Gastroesophageal sphincter (tissue), 4 donors: ENCODE measurements around the gene HEATR1. TPM values are rescaled to one million over a fixed set of nuclear protein-coding genes. Genes with fewer than 3 reads are reported as not detected.
"Not testable (repeated sequence)": the region's sequence is repeated elsewhere in the genome, so short reads cannot be mapped to it uniquely, and the experiment has no call there.

Source experiments
- ATAC-seq: fragments of 150-250 bp; one replicate; pipeline ENCODE4 v1.9.1; 2016; ENCODE audit warnings: mild to moderate bottlenecking, moderate library complexity
- H3K27ac ChIP-seq, 4 donors: fragments of 200-600 bp; sonication (generic) in 3 of 4; 1 replicate in 3 of 4; 2 replicates in 1 of 4; pipeline ENCODE4 v1.5.1; 2016 to 2019
- H3K27me3 ChIP-seq: fragments of 200-600 bp; sonication (generic); one replicate; pipeline ENCODE4 v1.5.1; 2019
- H3K36me3 ChIP-seq, 2 donors: fragments of 200-600 bp; sonication (generic); one replicate each; pipeline ENCODE4 v1.5.1; 2019; ENCODE audit warnings: control low read depth in 1 of 2
- H3K4me1 ChIP-seq, 3 donors: fragments of 200-600 bp; sonication (generic); 1 replicate in 2 of 3; 2 replicates in 1 of 3; pipeline ENCODE4 v1.5.1; 2016 to 2019; ENCODE audit warnings: control low read depth in 2 of 3
- H3K4me3 ChIP-seq, 2 donors: fragments of 200-600 bp; sonication (generic); one replicate each; pipeline ENCODE4 v1.5.1; 2019; ENCODE audit warnings: mild to moderate bottlenecking in 1 of 2, moderate library complexity in 1 of 2
- H3K9me3 ChIP-seq, 3 donors: fragments of 200-600 bp; sonication (generic); one replicate each; pipeline ENCODE4 v1.5.1; 2017 to 2019; ENCODE audit warnings: control low read depth in 2 of 3
- EP300 ChIP-seq: sonication (generic); formaldehyde crosslinking; IDR thresholded peaks from one replicate; pipeline ENCODE4 v1.6.1; 2017; ENCODE audit warnings: antibody characterized with exemption, mild to moderate bottlenecking
- POLR2A ChIP-seq, 2 donors: fragments of 450-650 bp; IDR thresholded peaks; one replicate each; pipeline ENCODE4 v1.6.1; 2017; ENCODE audit warnings: antibody characterized with exemption in 2 of 2, mild to moderate bottlenecking in 2 of 2, moderate library complexity in 1 of 2
- POLR2AphosphoS5 ChIP-seq: sonication (generic); formaldehyde crosslinking; IDR thresholded peaks from one replicate; pipeline ENCODE4 v1.6.1; 2017; ENCODE audit warnings: antibody characterized with exemption
- WGBS, 2 donors: methylation state at CpG; one replicate each; pipeline ENCODE4 v1.1.5; 2018; ENCODE audit warnings: low coverage in 1 of 2; 5-methylcytosine and 5-hydroxymethylcytosine counted together
- total RNA-seq, 4 donors: library from RNA; depleted of rRNA; stranded (reverse); fragments of >200 nt; gene quantifications; one replicate each; pipeline ENCODE4 v1.1.0, GENCODE V29; 2016
- TF ChIP-seq, protein P1 (sequence below), 4 experiments: fragments of 200-600 bp in 2 of 4; fragments of 450-650 bp in 2 of 4; sonication (generic) in 1 of 4; IDR thresholded peaks; one replicate each; pipeline ENCODE4 v1.5.1; 2017 to 2019; ENCODE audit warnings: antibody characterized with exemption in 4 of 4, mild to moderate bottlenecking in 2 of 4, moderate library complexity in 2 of 4

The HEATR1 gene
- total RNA-seq, 4 donors from 2014 or later = 14.8 to 23.8 (median 19.6) TPM

DNA sequence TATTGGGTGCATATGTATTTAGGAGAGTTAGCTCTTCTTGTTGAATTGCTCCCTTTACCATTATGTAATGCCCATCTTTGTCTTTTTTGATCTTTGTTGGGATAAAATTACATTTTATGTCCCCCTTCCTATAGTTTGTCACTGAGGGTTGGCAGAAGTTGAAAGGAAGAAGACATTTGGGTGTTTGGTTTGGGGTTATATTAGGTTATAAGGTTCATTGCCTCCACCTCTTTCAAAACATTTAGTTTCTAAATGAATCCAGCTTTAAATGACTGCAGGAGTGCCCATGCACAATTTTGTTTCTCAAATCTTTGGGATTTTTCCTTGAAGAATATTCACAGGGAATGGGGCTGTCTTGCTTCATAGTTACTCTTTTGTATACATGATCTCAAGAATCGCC lies 95.1 kb downstream of the HEATR1 start:
- no peaks in the 10 kb centered on the region for H3K36me3 ChIP-seq
- no peaks in the 10 kb centered on the region for H3K4me1 ChIP-seq
- WGBS, 2 donors = 86% methylated on average over 1 of the region's 1 CpG; no CpG with 5 or more reads in 1 of the 2 donors
- no peaks in the 10 kb centered on the region for H3K27me3 ChIP-seq
- ATAC-seq = no peak
- TF ChIP-seq, protein P1, sequence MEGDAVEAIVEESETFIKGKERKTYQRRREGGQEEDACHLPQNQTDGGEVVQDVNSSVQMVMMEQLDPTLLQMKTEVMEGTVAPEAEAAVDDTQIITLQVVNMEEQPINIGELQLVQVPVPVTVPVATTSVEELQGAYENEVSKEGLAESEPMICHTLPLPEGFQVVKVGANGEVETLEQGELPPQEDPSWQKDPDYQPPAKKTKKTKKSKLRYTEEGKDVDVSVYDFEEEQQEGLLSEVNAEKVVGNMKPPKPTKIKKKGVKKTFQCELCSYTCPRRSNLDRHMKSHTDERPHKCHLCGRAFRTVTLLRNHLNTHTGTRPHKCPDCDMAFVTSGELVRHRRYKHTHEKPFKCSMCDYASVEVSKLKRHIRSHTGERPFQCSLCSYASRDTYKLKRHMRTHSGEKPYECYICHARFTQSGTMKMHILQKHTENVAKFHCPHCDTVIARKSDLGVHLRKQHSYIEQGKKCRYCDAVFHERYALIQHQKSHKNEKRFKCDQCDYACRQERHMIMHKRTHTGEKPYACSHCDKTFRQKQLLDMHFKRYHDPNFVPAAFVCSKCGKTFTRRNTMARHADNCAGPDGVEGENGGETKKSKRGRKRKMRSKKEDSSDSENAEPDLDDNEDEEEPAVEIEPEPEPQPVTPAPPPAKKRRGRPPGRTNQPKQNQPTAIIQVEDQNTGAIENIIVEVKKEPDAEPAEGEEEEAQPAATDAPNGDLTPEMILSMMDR (IDR thresholded peaks at IDR 0.05) = no peak
- TF ChIP-seq POLR2A (IDR thresholded peaks at IDR 0.05) = no peak
- TF ChIP-seq EP300 = no peak
- TF ChIP-seq POLR2AphosphoS5 = no peak
- no peak overlapping the region for H3K4me3 ChIP-seq
- no peak overlapping the region for H3K27ac ChIP-seq
- H3K9me3 ChIP-seq = no peaks in the 10 kb centered on the region

DNA sequence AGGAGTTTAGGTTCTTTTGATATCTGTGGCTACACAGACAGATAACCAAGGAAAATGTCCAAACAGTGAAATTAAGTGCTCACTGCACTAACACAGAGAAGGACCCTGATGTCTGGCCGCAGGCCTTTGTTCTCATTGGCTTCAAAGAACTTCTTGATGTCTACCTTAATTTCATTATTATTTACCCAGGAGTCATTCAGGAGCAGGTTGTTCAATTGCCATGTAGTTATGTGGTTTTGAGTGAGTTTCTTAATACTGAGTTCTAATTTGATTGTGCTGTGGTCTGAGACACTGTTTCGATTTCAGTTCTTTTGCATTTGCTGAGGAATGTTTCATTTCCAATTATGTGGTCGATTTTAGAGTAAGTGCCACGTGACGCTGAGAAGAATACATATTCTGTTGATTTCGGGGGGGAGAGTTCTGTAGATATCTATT lies 95.7 kb downstream of the HEATR1 start:
- H3K4me3 ChIP-seq = no peak overlapping the region
- H3K4me1 ChIP-seq = no peaks in the 10 kb centered on the region
- H3K36me3 ChIP-seq = no peaks in the 10 kb centered on the region
- no peaks in the 10 kb centered on the region for H3K27me3 ChIP-seq
- no peak overlapping the region for H3K27ac ChIP-seq
- 71 to 82% methylated on average over 5 to 6 of the region's 6 CpGs for WGBS, 2 donors
- TF ChIP-seq EP300 (no peak), POLR2A (IDR thresholded peaks at IDR 0.05) (no peak), POLR2AphosphoS5 (no peak)
- TF ChIP-seq, protein P1 (IDR thresholded peaks at IDR 0.05) = no peak
- H3K9me3 ChIP-seq = no peaks in the 10 kb centered on the region
- no peak for ATAC-seq

DNA sequence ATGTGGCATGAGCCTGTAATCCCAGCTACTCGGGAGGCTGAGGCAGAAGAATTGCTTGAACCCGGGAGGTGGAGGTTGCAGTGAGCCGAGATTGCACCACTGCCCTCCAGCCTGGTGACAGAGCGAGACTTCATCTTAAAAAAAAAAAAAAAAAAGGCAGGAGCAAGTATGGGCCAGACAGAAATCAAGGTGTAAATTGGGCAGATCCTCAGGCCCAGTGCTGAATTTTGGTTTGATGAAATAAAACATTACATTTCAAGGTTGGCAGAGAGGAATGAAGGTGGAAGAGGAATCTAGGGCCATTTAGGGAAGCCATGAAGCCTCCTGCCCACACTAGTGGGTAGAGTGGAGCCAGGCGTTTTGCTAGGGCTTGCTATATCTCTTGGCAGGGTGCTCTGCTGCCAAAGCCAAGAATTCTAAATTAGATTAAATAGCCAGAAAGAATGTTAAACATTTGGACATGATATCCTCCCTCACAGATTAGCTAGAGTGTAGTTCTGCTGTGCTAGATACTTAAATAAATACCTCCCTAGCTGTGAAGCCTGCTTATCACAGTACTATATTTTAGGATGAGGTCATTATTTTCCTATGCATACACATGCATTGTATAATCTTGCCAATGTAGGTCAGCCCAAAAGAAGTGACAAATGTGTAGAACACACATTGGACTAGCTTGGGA lies 97.2 kb downstream of the HEATR1 start:
- ATAC-seq = peak; percentile 74

DNA sequence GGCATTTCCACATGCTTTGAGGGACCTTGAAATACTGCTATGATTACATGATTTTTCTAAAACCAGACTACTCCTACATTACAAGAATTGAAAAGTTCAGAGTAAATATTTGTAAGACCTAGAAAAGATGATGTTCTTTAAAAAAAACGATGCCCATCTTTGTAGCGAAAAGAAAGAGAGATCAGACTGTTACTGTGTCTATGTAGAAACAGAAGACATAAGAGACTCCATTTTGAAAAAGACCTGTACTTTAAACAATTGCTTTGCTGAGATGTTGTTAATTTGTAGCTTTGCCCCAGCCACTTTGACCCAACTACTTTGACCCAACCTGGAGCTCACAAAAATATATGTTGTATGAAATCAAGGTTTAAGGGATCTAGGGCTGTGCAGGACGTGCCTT lies 100.0 kb downstream of the HEATR1 start:
- 50 to 58% methylated on average over 2 to 3 of the region's 3 CpGs for WGBS, 2 donors
- not testable (repeated sequence) for H3K4me3 ChIP-seq, H3K27me3 ChIP-seq, H3K9me3 ChIP-seq, H3K27ac ChIP-seq, H3K36me3 ChIP-seq, ATAC-seq
- H3K4me1 ChIP-seq = peaks cover 0 to 10% (median 0%) of the 10 kb centered on the region in 3 donors

More for the DNA sequence above, 97.2 kb downstream of the HEATR1 start:
- Histone ChIP-seq H3K4me1 (peaks cover 0 to 10% (median 0%) of the 10 kb centered on the region in 3 donors), H3K27ac (peak overlapping the region in 1 of 4 donors; percentile 59), H3K4me3 (no peak overlapping the region), H3K36me3 (no peaks in the 10 kb centered on the region), H3K27me3 (no peaks in the 10 kb centered on the region), H3K9me3 (no peaks in the 10 kb centered on the region)
- 26 to 68% methylated on average over 2 to 5 of the region's 5 CpGs for WGBS, 2 donors
- TF ChIP-seq POLR2A (IDR thresholded peaks at IDR 0.05) = no peak
- TF ChIP-seq, protein P1 (IDR thresholded peaks at IDR 0.05) = no peak

DNA sequence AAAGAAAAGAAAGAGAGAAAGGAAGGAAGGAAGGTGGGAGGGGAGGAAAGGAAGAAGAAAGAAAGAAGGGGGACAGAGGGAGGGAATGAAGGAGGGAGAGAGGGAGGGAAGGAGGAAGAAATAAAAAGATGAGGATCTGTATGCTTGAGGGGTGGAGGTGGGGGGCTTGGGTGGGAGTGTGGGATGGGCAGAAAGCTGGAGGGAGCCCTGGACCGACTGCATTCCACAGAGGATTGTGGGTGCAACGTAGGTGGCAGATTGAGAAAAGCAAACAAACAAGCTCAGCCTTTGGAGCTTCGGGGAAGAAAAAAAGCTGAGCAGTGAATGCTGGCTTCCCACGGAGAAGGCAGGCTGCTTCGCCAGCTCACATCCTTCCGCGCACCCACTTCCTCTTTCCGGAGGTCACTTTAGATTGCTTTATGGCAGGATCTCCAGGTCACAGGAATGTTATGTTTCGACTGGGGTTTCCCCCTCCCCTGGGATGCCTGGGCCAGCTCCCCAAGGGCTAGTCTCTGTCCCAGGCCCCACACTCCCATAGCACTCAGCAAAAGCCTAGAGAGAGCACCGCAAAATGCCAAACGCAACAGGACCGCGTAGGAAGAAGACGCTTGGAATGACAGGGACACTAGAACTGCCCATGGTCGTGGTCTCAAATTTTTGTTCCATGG lies 101.2 kb downstream of the HEATR1 start:
- peak; percentile 57 for ATAC-seq
- H3K27ac ChIP-seq = peak overlapping the region in 1 of 4 donors; percentile 55
- WGBS, 2 donors = 15 to 17% methylated on average over 10 to 12 of the region's 15 CpGs
- H3K27me3 ChIP-seq = no peaks in the 10 kb centered on the region
- no peaks in the 10 kb centered on the region for H3K9me3 ChIP-seq
- no peaks in the 10 kb centered on the region for H3K36me3 ChIP-seq
- H3K4me1 ChIP-seq = peaks cover 0 to 10% (median 0%) of the 10 kb centered on the region in 3 donors
- peak overlapping the region; percentile 27 to 42 for H3K4me3 ChIP-seq
- TF ChIP-seq POLR2AphosphoS5 = no peak
- no peak for TF ChIP-seq EP300
- TF ChIP-seq, protein P1 (IDR thresholded peaks at IDR 0.05) = no peak
- no peak for TF ChIP-seq POLR2A (IDR thresholded peaks at IDR 0.05)
